NT2/D1 (cell line): ENCODE measurements around the gene RPRD1B.

Source experiments
- YY1 ChIP-seq: IDR thresholded peaks from 2 replicates; pipeline ENCODE4 v1.6.1; 2011; ENCODE audit not compliant: insufficient read length, insufficient read depth
- ZNF274 ChIP-seq: IDR thresholded peaks from 2 replicates; pipeline ENCODE4 v1.6.1; 2011; ENCODE audit warnings: mild to moderate bottlenecking, low read depth, low read length

DNA sequence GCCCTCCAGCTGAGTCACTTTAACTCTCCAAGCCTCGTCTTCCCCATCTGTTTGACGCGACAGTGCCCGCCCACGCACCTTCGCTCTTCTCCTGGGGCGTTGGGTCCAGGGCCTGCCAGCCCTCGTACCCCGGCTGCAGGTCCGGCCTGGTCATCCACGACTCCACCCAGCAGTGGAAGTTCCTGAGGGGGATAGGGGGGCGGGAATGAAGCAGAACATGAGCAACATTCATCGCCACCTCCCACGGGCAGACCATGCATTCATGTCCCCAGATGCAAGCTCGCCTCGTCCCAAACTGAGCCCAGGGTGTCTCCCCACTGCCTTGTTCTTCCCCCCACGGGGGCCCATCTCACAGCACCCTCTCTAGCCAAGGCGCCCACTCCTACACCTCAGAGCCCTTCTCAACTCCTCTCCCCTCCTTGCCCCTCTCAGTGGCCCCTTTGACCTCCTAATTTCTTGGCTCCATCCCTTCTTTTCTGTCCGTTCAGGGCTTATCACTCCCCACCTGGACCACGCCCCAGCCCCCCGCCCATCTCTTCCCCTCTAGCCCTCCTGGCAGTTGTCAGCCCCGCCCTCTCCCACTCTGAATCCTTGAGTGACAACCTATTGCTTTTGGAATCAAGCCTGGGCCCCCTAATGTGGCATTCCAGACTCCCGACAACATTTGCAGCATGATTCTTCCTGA lies 107.8 kb downstream of the RPRD1B start:
- no peak for TF ChIP-seq ZNF274
- TF ChIP-seq YY1 = no peak
